Prostate gland (tissue), 2 donors: ENCODE measurements around the gene STK24.

Source experiments
- POLR2AphosphoS5 ChIP-seq: sonication (generic); formaldehyde crosslinking; IDR thresholded peaks from one replicate; pipeline ENCODE4 v1.6.1; 2017; ENCODE audit warnings: antibody characterized with exemption
- TF ChIP-seq, protein P1 (sequence below), 4 experiments: fragments of 200-600 bp in 2 of 4; fragments of 450-650 bp in 2 of 4; sonication (generic) in 2 of 4; IDR thresholded peaks; 1 replicate in 3 of 4; 2 replicates in 1 of 4; pipeline ENCODE4 v1.5.1; 2016 to 2019; ENCODE audit warnings: antibody characterized with exemption in 4 of 4, mild to moderate bottlenecking in 2 of 4, moderate library complexity in 2 of 4

DNA sequence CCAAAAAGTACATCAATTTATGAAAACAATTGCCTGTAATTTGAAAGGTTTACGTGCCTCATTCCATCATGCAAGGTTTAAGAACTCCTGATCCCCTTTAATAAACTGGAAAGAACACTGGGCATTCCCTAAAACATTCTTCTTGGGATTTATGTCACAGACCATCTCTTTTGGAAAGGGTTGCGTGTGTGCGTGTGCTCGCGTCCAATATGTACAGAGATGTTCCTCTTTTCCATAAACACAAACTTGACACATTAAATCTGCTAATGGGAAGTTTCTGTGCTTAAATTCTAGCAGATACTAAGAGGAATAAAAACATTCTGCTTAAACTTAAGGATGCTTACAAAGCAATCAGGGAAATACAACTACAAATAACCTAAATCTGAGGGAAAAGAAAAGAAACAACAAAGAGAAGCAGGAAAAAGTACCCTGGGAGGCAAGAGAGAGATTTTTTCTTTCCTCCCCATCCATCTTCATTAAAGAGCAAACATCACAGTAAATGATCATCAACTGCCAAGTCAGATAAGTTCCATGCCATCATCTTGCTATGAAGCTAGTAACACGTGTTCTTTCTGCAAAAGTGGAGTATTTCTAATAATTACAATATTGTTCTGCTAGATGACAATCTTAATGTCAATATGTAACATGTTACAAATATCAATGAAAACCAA lies 83.7 kb downstream of the STK24 start:
- TF ChIP-seq, protein P1, sequence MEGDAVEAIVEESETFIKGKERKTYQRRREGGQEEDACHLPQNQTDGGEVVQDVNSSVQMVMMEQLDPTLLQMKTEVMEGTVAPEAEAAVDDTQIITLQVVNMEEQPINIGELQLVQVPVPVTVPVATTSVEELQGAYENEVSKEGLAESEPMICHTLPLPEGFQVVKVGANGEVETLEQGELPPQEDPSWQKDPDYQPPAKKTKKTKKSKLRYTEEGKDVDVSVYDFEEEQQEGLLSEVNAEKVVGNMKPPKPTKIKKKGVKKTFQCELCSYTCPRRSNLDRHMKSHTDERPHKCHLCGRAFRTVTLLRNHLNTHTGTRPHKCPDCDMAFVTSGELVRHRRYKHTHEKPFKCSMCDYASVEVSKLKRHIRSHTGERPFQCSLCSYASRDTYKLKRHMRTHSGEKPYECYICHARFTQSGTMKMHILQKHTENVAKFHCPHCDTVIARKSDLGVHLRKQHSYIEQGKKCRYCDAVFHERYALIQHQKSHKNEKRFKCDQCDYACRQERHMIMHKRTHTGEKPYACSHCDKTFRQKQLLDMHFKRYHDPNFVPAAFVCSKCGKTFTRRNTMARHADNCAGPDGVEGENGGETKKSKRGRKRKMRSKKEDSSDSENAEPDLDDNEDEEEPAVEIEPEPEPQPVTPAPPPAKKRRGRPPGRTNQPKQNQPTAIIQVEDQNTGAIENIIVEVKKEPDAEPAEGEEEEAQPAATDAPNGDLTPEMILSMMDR (IDR thresholded peaks at IDR 0.05) = no peak
- no peak for TF ChIP-seq POLR2AphosphoS5
